NCI-H446 treated with DMSO at 0.1 percent for 48 hours (cell line): Measurements from ENCODE around the gene PINLYP.
A peak's percentile ranks its signal among the peaks of the same experiment; 100 is the strongest.
"Not testable (repeated sequence)": the region's sequence is repeated elsewhere in the genome, so short reads cannot be mapped to it uniquely, and the experiment has no call there.

Experiments
- DNase-seq: peaks from one replicate; lab custom pipeline; 2025; lab: John Stamatoyannopoulos, UW

The PINLYP gene

GRCh38 chr19:43575156-43575950 is at the start of gene PINLYP, which contains the start of gene XRCC1:
TSS of gene PINLYP (plus strand) at chr19:43575801. CDS start at chr19:43577192, 1,391 bp downstream.
TSS of gene XRCC1 (minus strand) at chr19:43575527. CDS start at chr19:43575458, 69 bp downstream.
- DNase-seq, result peak; percentile 97

DNA sequence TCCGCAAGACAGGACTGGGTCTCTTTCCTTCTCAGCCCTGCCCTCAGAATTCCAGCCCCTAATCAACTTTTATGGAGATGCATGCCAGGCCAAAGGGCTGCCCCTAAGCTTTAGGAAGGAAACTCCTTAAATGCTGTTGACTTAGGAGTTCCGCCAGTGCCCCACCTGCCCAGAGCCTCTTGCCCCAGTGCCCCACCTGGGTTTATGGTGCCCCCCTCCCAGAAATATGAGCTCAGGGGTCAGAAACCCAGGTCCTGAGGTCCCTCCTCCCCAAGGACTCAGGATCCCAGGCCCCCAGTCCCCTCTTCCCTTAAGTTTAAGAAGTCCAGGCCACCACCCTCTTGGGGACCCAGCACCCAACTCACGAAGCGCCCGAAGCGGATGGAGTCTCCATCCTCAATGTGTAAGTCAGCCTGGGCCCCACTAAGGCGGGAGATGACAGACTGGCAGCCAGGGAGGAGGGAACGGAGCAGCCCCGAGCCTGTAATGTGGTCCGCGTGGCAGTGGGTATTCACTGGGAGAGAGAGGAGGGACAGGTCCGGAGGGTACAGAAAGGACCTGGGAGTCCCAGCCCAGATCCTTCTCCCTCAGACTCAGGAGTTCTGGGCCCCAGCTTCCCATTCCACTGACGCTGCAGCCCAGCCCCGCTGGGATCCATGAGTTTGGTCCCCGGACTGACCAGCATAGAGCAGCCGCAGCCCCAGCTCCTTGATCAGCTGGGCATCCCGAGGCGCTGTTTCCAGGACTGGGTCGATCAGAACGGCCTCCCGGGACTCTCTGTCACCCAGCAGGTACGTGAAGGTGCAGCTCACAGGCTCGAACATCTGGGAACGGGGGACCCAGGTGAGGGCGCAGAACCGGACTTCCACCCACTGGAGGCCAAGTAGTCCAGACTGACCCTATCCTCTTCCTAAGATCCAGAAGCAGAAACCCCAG is 49.5 kb upstream of the PINLYP start:
- no peak for DNase-seq

- DNase-seq, result peak; percentile 13
These were observed 48.4 kb upstream of the PINLYP start, which contains the start of gene ETHE1 for GRCh38 chr19:43526884-43527859. TSS of gene ETHE1 (minus strand) at chr19:43527201. CDS start at chr19:43527177, 24 bp downstream.

DNA sequence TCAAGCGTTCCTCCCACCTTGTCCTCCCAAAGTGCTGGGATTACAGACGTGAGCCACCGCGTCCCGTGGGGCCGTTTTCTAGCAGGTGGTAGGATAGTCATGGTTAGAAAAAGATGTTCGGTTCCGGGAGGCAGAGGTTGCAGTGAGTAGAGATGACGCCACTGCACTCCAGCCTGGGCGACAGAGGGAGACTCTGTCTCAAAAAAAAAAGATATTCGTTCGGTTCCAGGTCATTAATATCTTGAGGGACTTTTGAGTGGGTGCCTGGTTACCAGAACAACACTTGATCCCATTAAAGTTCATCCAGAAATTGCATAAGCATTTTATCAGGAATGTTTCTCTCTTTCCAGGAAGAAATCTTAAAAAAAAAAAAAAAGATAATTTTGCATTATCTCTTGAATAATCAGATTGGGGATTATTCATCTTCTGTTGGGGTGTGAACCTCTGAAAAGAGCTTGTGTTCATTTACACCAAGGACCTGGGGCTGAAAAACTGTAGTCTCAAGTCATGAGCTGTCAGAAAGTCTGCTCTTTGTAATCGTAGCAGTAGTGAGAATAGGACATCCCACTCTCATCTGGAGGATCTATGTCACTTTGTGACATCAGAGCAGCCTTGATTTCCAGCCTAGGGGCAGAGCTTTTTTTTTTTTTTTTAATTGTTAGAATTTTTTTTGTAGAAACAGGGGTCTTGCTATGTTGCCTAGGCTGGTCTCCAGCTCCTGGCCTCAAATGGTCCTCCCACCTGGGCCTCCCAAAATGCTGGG is 47.6 kb upstream of the PINLYP start:
- no peak for DNase-seq

DNA sequence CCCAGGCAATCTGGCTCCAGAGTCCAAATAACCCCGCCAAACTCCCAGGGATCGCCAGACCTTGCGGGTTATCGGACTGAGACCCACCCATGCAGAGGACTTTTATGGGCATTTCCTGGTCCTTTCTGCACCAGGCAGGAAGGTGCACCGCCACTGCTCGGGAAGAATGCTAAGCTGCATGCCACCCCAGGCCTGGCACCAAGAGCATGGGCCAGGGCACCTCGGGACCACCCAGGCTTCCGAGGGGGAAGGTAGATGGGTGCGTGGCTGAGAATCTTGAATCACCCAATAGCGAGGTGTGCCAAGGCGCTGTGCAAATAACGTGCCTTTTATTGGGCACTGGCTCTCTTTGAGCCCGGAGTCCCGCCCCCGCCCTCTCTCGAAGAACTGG is 43.0 kb upstream of the PINLYP start:
- peak; percentile 56 for DNase-seq

DNA sequence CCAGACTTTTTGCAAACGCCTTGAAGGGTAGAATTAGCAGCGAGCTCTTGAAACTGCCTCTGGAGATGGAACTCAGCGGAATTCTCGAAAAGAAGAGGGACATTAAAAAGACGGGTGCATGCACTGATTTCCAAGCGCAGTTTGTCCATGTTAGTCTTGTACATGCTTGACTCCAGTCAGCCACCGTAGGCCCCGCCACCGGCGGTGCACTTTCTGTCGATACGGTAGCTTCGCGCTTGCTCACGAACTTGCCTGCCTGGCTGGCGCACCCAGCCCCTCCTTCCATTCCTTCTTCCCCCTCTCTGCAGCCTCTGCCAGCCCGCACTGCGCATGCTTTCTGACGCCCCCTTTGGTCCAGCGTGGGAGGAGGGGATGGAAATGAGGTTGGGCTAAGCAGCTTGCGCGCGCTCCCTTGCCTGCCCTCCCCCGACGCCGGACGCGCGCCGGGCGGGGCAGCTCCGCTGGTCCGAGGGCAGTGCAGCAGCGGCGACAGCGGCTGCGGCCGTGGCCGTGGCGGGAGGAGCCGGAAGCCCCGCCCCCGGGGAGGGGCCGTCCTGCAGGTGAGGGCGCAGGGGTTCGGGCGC is 42.5 kb upstream of the PINLYP start, which contains the start of gene ZNF575:
Gene ZNF575, plus strand, starts transcription at position 227 of the 584 bp plus-strand sequence. CDS start 1,235 bp downstream, outside the sequence.
- DNase-seq, result peak; percentile 84

GRCh38 chr19:43533546-43534304 is 41.9 kb upstream of the PINLYP start:
- peak; percentile 87 for DNase-seq

- no peak for DNase-seq
These were observed 41.2 kb upstream of the PINLYP start for GRCh38 chr19:43534305-43534815.

GRCh38 chr19:43534816-43535761 is 40.5 kb upstream of the PINLYP start:
- peak; percentile 3 for DNase-seq

GRCh38 chr19:43538922-43539321 is 36.7 kb upstream of the PINLYP start:
- DNase-seq, result no peak

DNA sequence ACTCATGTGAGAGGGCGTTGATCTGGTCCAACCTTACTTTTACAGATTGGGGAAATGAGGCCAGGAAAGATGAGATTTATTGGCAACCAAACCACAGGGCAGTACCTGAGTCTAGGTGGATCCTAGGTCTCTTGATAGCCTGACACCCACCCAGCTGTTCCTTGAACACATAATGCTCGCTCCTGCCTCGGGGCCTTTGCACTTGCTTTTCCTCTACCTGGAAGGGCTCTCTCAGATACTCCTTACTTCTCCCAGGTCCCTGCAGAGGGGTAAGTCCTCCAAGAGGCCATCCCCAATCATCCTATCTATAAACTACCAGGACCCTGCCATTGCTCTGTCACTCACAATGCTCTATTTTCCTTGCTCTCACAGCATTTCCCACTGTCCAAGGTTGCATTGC is 35.2 kb upstream of the PINLYP start:
- DNase-seq, result no peak

- no peak for DNase-seq
These were observed 33.5 kb upstream of the PINLYP start for GRCh38 chr19:43541920-43542650.

- DNase-seq, result no peak
These were observed 31.5 kb upstream of the PINLYP start for GRCh38 chr19:43544077-43544476.

- no peak for DNase-seq
These were observed 30.3 kb upstream of the PINLYP start for GRCh38 chr19:43545276-43545675.

DNA sequence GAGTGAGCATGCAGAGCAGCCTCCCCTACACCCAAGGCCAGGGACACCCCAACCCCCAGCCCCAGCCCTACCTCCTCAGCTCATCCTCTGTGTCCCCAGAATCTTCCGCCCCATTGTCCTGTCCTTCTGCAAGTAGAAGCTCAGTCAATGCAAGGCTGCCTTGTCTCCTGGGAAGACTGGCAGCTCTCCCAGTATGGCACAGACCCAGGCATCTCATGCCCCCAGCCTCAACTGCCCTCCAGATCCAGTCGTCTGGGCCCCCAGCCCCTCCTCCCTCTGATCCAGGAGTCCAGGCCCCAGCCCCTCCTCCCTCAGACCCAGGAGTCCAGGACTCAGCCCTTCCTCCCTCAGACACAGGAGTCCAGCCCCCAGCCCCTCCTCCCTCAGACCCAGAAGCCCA is 29.6 kb upstream of the PINLYP start:
- DNase-seq, result no peak

DNA sequence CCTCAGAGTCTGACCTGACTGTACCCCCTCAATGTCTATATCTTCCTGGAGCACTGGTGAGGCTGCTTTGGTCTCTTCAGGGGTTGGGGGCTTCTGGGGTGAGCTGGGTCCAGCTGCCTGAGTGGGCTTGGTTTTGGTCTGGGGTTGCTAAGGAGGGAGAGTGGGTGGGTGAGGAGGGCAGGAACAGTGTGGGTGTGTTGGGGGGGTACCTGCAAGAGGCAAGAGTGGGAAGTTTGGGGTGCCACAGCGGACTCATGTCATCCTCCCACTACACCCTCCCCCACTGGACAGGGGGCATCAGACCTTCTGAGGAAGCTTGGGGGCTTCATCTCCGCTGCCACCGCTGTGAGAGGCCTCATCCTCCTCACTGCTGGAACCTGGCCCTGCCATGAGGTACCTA is 29.0 kb upstream of the PINLYP start:
- no peak for DNase-seq

DNA sequence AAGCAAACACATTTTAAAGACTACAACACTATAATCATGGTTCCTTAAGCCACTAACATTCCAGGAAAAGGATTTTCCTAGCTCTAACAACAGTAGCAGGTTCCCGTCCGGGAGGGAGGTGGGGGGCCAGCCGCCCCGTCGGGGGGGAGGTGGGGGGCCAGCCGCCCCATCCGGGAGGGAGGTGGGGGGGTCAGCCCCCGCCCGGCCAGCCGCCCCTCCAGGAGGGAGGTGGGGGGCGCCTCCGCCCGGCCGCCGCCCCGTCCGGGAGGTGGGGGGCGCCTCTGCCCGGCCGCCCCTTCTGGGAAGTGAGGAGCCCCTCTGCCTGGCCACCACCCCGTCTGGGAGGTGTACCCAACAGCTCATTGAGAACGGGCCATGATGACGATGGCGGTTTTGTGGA is 27.7 kb upstream of the PINLYP start:
- not testable (repeated sequence) for DNase-seq
